Activated CD4-positive, alpha-beta T cell treated with anti-CD3 and anti-CD28 coated beads, Interleukin-2, amount 10 ng/mL, durations not matched to agents 24 days and 14 days (primary cell): ENCODE measurements around the gene VIP. TPM values are rescaled to one million over a fixed set of nuclear protein-coding genes. Genes with fewer than 3 reads are reported as not detected.

Experiments used
- DNase-seq: peaks from one replicate; pipeline ENCODE4 v3.0.0; 2022
- H3K27ac Mint-ChIP-seq: one replicate; pipeline ENCODE4 v1.8.0; 2022; ENCODE audit warnings: mild to moderate bottlenecking, mixed read lengths
- H3K27me3 Mint-ChIP-seq: one replicate; pipeline ENCODE4 v1.8.0; 2022; ENCODE audit warnings: mixed read lengths
- H3K36me3 Mint-ChIP-seq: one replicate; pipeline ENCODE4 v1.8.0; 2022; ENCODE audit warnings: low read depth, mild to moderate bottlenecking, mixed read lengths
- H3K4me1 Mint-ChIP-seq: one replicate; pipeline ENCODE4 v1.8.0; 2021; ENCODE audit warnings: mixed read lengths
- H3K4me3 Mint-ChIP-seq: one replicate; pipeline ENCODE4 v1.8.0; 2022; ENCODE audit warnings: mild to moderate bottlenecking, moderate library complexity, mixed read lengths
- H3K9me3 Mint-ChIP-seq: one replicate; pipeline ENCODE4 v1.8.0; 2021; ENCODE audit warnings: mixed read lengths
- intact Hi-C: fragments of 100-400 bp; cut with micrococcal nuclease; formaldehyde crosslinking; loops from one replicate; pipeline ENCODE4 v1.15.1; 2023
- total RNA-seq: library from RNA; stranded (reverse); gene quantifications from 2 replicates; pipeline ENCODE4 v1.2.3, GENCODE V29; 2022

VIP gene
- total RNA-seq, 1 donor from 2014 or later, result not detected

- Mint-ChIP-seq H3K27me3 (no peaks in the 10 kb centered on the region), H3K36me3 (no peaks in the 10 kb centered on the region), H3K27ac (no peak overlapping the region), H3K4me1 (no peaks in the 10 kb centered on the region), H3K9me3 (no peaks in the 10 kb centered on the region), H3K4me3 (no peak overlapping the region)
- no peak for DNase-seq
- intact Hi-C loops, result loop anchor here (5.0 to 10.0 kb wide), 2 partner anchors 201 to 279 kb away; no protein-coding TSS in a partner anchor
Observed at GRCh38 chr6:152746172-152746553, 4.4 kb upstream of the VIP start.

- H3K9me3 Mint-ChIP-seq, result no peaks in the 10 kb centered on the region
- no peak overlapping the region for H3K4me3 Mint-ChIP-seq
- no peak for DNase-seq
- intact Hi-C loops, result loop anchor here (5.0 to 10.0 kb wide), 2 partner anchors 198 to 276 kb away; no protein-coding TSS in a partner anchor
- H3K4me1 Mint-ChIP-seq, result no peaks in the 10 kb centered on the region
- no peaks in the 10 kb centered on the region for H3K27me3 Mint-ChIP-seq
- H3K36me3 Mint-ChIP-seq, result no peaks in the 10 kb centered on the region
- H3K27ac Mint-ChIP-seq, result no peak overlapping the region
Observed at GRCh38 chr6:152748843-152749242, 1.8 kb upstream of the VIP start.

GRCh38 chr6:152749336-152749735 is 1.3 kb upstream of the VIP start:
- H3K36me3 Mint-ChIP-seq, result no peaks in the 10 kb centered on the region
- intact Hi-C loops, result loop anchor here (5.0 to 10.0 kb wide), 2 partner anchors 198 to 275 kb away; no protein-coding TSS in a partner anchor
- H3K9me3 Mint-ChIP-seq, result no peaks in the 10 kb centered on the region
- H3K4me1 Mint-ChIP-seq, result no peaks in the 10 kb centered on the region
- no peak overlapping the region for H3K27ac Mint-ChIP-seq
- H3K27me3 Mint-ChIP-seq, result no peaks in the 10 kb centered on the region
- DNase-seq, result no peak
- no peak overlapping the region for H3K4me3 Mint-ChIP-seq

GRCh38 chr6:152765331-152765730 is 14.7 kb downstream of the VIP start:
- Mint-ChIP-seq H3K4me1 (no peaks in the 10 kb centered on the region), H3K9me3 (no peaks in the 10 kb centered on the region), H3K27me3 (no peaks in the 10 kb centered on the region), H3K4me3 (no peak overlapping the region), H3K36me3 (no peaks in the 10 kb centered on the region), H3K27ac (no peak overlapping the region)
- no peak for DNase-seq
- intact Hi-C loops, result no loop called here

GRCh38 chr6:152769159-152769558 is 18.6 kb downstream of the VIP start:
- H3K36me3 Mint-ChIP-seq, result no peaks in the 10 kb centered on the region
- intact Hi-C loops, result no loop called here
- H3K27ac Mint-ChIP-seq, result no peak overlapping the region

GRCh38 chr6:152769993-152770392 is 19.4 kb downstream of the VIP start:
- DNase-seq, result no peak
- H3K4me1 Mint-ChIP-seq, result no peaks in the 10 kb centered on the region
- no peaks in the 10 kb centered on the region for H3K27me3 Mint-ChIP-seq
- intact Hi-C loops, result no loop called here
- H3K4me3 Mint-ChIP-seq, result no peak overlapping the region
- no peaks in the 10 kb centered on the region for H3K36me3 Mint-ChIP-seq
- no peak overlapping the region for H3K27ac Mint-ChIP-seq
- no peaks in the 10 kb centered on the region for H3K9me3 Mint-ChIP-seq

More at GRCh38 chr6:152769159-152769558, 18.6 kb downstream of the VIP start:
- Mint-ChIP-seq H3K27me3 (no peaks in the 10 kb centered on the region), H3K4me3 (no peak overlapping the region), H3K4me1 (no peaks in the 10 kb centered on the region), H3K9me3 (no peaks in the 10 kb centered on the region)
- no peak for DNase-seq

- intact Hi-C loops, result no loop called here
- H3K4me1 Mint-ChIP-seq, result no peaks in the 10 kb centered on the region
- H3K4me3 Mint-ChIP-seq, result no peak overlapping the region
- H3K9me3 Mint-ChIP-seq, result no peaks in the 10 kb centered on the region
- no peaks in the 10 kb centered on the region for H3K36me3 Mint-ChIP-seq
- no peaks in the 10 kb centered on the region for H3K27me3 Mint-ChIP-seq
- no peak overlapping the region for H3K27ac Mint-ChIP-seq
- DNase-seq, result no peak
Observed at GRCh38 chr6:152771061-152771687, 20.6 kb downstream of the VIP start.

GRCh38 chr6:152775428-152775827 is 24.8 kb downstream of the VIP start:
- Mint-ChIP-seq H3K4me1 (no peaks in the 10 kb centered on the region), H3K9me3 (no peaks in the 10 kb centered on the region), H3K27ac (no peak overlapping the region)

GRCh38 chr6:152776833-152777232 is 26.2 kb downstream of the VIP start:
- H3K4me1 Mint-ChIP-seq, result no peaks in the 10 kb centered on the region
- no peak overlapping the region for H3K27ac Mint-ChIP-seq
- intact Hi-C loops, result no loop called here
- DNase-seq, result no peak
- H3K9me3 Mint-ChIP-seq, result no peaks in the 10 kb centered on the region
- H3K36me3 Mint-ChIP-seq, result no peaks in the 10 kb centered on the region
- no peaks in the 10 kb centered on the region for H3K27me3 Mint-ChIP-seq
- H3K4me3 Mint-ChIP-seq, result no peak overlapping the region

More at GRCh38 chr6:152775428-152775827, 24.8 kb downstream of the VIP start:
- H3K27me3 Mint-ChIP-seq, result no peaks in the 10 kb centered on the region
- H3K36me3 Mint-ChIP-seq, result no peaks in the 10 kb centered on the region
- no peak overlapping the region for H3K4me3 Mint-ChIP-seq
- intact Hi-C loops, result no loop called here
- no peak for DNase-seq

- Mint-ChIP-seq H3K27me3 (no peaks in the 10 kb centered on the region), H3K4me3 (no peak overlapping the region), H3K4me1 (no peaks in the 10 kb centered on the region), H3K36me3 (no peaks in the 10 kb centered on the region), H3K9me3 (no peaks in the 10 kb centered on the region), H3K27ac (no peak overlapping the region)
- no peak for DNase-seq
- intact Hi-C loops, result no loop called here
Observed at GRCh38 chr6:152783217-152783878, 32.8 kb downstream of the VIP start.

GRCh38 chr6:152794696-152795095 is 44.1 kb downstream of the VIP start:
- intact Hi-C loops, result no loop called here
- Mint-ChIP-seq H3K9me3 (no peaks in the 10 kb centered on the region), H3K4me1 (no peaks in the 10 kb centered on the region), H3K36me3 (no peaks in the 10 kb centered on the region), H3K4me3 (no peak overlapping the region), H3K27me3 (no peaks in the 10 kb centered on the region), H3K27ac (no peak overlapping the region)
- no peak for DNase-seq

- no peak overlapping the region for H3K4me3 Mint-ChIP-seq
Observed at GRCh38 chr6:152804150-152804549, 53.6 kb downstream of the VIP start.

More at GRCh38 chr6:152804150-152804549, 53.6 kb downstream of the VIP start:
- Mint-ChIP-seq H3K9me3 (no peaks in the 10 kb centered on the region), H3K36me3 (no peaks in the 10 kb centered on the region), H3K27me3 (no peaks in the 10 kb centered on the region), H3K4me1 (no peaks in the 10 kb centered on the region), H3K27ac (no peak overlapping the region)
- no peak for DNase-seq
- intact Hi-C loops, result no loop called here
